Suppressor macrophage treated with lipopolysaccharide for 4 hours (primary cell): ENCODE results near the gene ST6GALNAC3.
"Not testable (repeated sequence)": the region's sequence is repeated elsewhere in the genome, so short reads cannot be mapped to it uniquely, and the experiment has no call there.

Source experiments
- DNase-seq: peaks from one replicate; pipeline ENCODE4 v3.0.0-alpha.2; 2020

Gene ST6GALNAC3

DNA sequence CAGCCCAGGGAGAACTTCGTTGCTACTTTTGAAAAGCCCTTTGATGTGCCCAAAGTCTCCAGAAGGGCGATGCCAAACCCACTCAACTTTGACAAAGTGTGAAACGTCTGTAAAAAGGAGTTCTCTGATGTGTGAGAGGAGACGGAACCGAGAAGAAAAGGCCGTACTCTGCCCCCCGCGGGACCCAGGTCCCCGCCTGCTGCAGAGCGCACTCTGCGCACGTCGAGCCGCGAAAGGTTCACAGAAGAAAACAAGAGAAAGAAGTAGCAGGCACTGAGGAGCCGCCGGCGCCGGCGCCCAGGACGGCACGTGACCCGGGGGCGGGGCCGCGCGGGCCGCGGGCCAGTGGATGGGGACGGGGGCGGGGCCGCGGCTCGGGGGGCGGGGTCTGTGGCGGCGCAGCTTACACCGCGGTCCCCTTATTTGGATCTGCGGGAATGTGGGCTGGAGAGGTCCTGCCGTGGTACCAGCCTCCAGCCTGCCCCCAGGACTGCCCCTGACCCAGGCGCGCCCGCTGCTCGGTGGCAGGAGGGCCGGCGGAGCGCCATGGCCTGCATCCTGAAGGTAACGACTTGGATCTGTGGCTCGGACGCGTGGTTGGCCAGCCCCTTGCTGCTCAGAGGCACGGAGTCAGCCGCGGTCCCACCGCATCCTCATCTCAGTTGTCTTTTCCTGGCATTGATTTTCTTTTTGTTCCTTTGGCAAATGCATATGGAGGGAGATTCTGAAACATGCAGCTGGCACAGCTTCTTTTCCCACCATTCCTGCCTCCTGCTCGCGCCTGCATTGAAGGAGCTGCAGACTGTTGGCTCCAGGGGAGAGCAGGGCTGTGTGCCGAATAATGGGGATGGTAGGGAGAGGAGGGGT is at the start of gene ST6GALNAC3:
TSS of gene ST6GALNAC3 (plus strand) at position 426 of the 867 bp plus-strand sequence.
- peak; percentile 81 for DNase-seq

DNA sequence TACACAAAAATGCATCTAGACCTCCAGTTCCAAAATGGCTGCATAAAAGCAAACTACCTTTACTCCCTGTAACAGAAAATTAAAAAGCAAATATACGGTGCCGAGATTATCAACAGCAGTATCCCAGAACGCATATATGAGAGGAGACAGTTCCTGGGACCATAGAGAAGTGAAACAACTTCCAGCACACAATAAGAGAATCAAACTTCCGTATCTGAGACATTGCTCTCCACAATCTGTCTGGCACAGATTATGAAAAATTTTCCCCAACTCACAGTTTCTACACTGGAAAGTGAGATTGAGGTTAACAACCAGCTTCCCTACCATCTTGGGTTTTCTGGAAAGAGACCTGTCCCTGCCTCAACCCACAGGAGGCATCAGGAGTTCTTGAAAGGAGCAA is 47.2 kb upstream of the ST6GALNAC3 start:
- DNase-seq, result peak; percentile 21

DNA sequence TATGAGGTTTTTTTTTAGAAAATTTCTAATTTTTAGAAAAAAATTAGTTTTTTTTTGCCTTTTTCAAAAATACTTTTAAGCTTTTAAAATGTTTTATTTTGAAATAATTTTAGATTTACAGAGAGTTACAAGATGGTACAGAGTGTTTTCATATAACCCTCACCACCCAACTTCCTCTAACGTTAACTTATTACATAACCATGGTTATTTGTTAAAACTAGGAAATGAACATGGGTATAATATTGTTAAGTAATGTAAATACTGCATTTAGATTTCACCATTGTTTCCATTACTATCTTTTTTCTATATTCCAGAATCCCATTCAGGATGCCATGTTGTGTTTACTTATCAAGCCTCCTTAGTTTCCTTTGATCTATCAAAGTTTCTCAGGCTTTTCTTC is 45.2 kb upstream of the ST6GALNAC3 start:
- DNase-seq, result peak; percentile 3

DNA sequence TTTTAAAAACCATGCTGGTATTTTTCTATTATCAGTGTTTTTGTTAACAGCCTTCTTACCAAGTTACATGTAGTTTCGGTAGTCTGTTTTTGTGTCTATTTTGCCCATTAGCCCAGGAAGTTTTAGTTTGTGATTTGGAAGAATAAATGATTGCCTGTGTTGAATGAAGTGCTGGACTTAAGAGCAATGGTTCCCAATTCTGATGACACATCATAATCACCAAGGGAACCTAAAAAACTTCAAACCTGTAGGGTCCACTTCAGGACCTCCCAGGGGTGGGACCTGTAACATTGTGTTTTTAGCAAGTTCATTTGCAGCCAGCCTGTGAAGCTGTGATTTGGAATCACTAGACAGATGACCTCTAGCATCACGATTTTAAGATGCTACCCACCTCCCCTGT is 43.0 kb upstream of the ST6GALNAC3 start:
- no peak for DNase-seq

DNA sequence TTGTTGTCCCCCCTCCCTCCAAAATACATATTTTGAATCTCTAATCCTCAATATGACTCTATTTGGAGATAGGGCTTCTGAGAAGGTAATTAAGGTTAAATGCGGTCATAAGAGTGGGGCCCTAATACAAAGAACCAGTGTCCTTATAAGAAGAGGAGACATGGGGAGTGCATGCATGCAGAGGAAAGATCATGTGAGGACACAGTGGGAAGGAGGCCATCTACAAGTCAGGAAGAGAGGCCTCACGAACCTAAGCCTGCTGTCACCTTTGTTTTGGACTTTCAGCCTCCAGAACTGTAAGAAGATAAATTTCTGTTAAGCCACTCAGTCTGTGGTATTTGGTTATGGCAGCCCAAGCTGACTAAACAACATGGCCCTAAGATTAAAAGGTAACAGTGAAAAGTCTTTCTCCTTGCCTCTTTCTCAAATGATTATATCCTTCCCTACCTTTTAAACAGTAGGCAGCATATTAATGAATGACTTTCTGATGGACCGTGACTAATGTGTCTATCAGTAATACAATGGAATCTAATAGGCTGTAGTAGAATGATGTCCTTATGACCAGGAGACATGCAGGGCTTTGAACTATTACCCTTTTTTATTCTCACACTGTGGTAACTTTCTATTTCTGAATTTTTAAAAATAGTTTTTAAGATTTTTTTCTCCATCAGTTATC is 40.6 kb upstream of the ST6GALNAC3 start:
- no peak for DNase-seq

DNA sequence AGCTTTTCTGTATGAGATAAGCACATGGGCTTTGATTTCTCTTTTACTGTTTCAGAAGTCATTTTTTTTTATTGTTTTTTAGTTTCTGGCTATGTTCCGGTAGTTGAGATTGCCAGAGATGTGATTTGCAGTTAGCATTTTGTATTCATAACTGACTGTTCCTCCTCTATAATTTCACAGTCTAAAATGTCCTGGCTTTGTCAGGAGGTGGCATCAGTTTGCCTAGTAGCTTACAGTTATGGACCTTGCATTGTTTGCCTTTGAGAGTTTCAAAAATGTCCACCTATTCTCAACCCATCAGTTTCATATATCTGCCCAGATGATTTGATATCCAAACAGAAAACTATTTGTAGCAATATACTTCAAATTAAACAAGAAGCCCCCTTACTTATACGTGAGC is 39.5 kb upstream of the ST6GALNAC3 start:
- no peak for DNase-seq

DNA sequence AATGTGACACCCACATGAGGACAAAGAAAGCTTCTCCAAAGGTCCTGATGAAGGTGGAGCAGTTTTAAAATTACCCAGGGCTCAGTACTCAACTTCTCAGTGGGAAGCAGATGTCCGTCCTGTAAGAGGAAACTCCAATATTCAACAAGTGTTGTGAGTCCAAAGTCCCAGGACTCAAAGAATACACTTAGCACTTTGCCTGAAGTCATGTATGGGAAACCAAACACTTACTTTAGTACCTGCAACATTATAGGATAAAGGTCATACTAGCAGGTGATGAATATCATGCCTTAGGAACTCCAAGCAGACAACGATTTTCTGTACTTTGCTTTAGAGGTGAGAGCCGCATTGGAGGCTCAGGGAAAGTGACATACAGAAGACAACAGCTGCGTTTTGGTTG is 37.2 kb upstream of the ST6GALNAC3 start:
- DNase-seq, result no peak

DNA sequence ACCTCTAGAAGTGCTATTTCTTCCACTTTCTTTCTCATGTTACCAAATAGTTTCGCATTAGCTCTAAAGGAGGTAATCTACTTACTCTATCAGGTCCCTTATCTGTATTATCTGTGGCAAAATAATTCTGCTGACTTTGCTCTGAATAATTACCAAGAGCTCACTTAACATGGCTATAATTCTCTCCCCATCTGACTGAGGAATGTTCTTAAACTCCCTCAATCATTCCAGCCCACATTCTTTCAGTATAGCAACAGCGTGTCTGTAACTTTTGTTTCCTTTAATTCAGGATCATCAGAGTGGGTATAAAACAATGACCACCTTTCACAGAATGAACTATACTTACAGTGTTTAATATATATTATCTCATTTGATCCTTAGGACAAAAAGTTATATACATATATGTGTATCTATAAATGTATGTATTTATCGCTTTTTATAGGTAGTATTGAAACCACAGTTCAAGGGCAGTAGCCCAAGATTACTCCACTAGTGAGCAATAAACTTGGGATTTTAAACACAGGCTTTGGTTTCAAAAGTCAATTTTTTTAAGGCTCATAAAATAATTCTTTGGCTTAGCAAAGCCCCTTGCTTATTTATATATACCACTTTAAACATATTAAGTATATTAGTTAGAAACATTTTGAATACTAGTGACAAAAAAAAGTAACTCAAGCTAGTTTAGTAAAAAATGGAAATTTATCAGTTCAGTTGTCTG is 36.1 kb upstream of the ST6GALNAC3 start:
- DNase-seq, result no peak

DNA sequence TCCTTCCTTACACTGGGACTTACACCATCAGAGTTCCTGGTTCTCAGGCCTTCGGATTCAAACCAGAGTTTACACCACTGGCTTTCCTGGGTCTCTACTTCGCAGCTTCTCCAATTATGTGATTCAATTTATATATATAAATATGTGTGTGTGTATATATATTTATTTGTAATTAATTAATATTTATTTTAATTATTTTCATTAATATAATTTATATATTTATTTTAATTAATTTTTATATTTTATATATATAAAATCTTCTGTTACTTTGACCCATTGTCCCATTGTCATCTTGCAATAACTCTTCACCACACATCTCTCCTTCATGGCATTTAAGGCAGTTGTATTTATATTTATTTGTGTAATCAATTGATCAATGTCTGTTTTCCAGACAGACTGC is 28.4 kb upstream of the ST6GALNAC3 start:
- no peak for DNase-seq

DNA sequence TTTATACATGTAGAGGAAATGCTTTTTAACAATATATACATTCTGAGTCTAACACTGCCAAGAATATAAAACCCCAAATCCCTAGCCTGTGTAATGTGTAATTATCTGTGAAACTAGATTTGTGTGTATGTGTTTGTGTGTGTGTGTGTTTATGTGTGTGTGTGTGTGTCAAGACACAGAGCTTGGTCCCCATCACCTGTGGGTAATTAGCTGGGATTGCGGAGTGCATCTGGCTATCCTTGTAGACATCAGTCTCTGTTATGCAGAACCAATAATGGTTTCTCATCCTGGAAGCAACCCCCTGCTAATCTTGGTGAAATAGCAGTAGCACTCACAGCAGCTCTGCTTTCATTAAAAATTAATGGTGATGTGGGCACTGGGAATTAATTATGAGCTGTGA is 26.3 kb upstream of the ST6GALNAC3 start:
- DNase-seq, result no peak

DNA sequence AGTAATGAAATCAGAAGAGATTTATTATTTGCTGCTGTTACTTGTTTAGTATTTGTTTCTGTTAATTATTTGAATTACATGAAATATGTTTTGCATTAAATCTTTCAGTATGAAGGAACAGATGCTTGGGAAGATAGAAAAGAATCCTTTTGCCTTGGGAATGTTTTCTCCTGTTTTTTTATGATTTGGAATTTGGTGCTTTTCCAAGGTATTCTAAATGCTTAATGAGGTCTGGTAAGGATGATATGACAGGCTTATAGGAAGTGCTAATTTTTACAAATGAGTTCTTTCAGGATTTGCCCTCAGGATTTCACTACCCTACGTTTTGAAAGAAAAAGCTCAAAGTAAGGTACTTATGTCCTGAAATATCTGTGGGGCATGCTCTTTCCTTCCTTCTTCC is 25.6 kb upstream of the ST6GALNAC3 start:
- DNase-seq, result no peak

DNA sequence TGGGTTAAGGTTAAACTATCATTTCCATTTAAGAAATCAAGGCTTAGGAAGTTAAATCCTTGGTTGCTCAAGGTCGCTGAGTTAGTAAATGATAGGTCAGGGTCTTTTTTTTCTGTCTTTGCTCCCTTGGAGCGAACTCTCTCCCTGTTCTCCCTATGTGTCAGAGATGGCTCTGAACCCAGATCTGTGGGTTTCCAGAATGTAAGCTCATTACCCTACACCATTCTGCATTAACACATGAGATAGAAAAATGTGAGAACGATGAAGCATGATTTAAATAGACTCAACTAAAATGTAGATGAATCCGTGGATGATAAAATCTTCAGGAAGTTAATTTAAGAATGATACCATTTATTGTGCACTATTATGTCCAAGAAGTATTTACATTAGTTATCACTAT is 25.0 kb upstream of the ST6GALNAC3 start:
- no peak for DNase-seq

DNA sequence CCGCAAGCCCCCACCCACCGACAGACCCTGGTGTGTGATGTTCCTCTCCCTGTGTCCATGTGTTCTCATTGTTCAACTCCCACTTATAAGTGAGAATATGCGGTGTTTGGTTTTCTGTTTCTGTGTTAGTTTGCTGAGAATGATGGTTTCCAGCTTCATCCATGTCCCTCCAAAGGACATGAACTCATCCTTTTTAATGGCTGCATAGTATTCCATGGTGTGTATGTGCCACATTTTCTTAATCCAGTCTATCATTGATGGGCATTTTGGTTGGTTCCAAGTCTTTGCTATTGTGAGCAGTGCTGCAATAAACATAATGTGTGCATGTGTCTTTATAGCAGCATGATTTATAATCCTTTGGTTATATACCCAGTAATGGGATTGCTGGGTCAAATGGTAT is 24.5 kb upstream of the ST6GALNAC3 start:
- not testable (repeated sequence) for DNase-seq

DNA sequence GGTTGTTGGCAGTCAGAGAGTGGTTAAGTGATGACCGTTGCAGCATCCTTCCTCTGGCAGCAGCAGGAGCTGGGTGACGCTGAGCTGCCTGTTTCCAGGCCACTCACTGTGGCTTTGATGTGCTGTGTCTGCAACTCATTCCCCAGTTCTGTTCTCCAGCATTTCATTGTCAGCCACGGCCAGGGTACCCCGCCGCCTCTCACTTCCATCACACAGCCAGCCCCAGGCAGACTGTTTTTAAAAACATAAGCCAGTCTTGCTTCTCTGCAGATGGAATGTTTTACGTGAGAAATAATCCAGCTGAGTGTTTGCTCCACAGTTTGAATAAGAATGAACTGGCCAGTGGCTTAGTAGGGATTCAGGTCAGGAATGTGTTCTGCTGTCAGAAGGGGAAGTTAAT is 21.5 kb upstream of the ST6GALNAC3 start:
- DNase-seq, result no peak

DNA sequence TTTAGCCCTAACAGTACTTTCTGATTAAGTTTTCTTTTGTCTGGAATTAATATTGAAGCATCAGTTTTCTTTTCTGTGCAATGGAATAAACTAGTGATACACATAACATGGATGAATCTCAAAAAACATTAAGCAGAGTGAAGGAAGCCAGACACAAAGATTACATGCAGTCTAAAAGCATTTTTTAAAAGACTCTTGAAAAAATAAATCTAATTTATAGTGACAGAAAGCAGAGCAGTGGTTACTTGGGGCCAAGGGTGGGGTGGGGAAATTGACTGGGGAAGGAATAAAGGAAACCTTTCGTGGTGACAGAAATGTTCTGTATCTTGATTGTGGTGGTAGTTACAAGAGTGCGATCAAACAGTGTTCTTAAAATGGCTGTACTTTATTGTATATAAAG is 20.2 kb upstream of the ST6GALNAC3 start:
- no peak for DNase-seq

DNA sequence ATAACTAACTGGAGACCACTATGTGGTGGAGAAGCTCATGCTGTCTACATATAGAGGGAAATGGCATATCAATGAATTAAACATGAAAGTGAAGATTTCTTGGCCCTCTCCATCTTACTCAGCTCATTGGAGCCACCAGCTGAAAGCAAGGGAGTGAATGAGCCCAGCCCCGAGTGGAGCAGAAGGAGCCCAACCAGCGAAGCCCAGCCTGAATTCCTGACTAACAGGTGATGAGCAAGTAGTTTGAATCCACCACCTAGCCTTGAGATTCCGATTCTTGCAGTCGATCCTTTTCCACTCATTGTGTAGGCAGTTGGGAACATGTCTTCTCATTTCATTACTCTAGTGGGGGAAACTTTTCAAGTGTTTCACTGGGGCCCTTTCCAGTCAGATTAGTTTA is 18.6 kb upstream of the ST6GALNAC3 start:
- no peak for DNase-seq

DNA sequence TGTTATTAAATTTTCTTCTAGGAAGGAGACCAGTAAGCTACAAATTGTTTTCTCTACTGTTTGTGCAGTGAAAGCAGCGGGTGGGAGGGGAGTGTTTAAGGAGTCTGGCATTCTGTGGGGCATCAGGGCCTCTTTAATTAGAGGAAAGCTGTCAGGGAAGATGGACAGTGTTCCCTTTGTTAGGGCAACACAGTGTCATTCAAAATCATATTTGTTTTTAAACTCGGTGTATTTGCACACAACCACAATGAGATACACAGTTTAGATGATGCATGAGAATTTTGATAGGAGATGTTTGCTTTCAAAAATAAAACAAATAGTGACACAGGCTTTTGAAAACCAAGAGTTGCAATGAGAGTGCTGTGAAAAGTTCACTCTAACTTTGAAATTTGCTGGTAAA is 15.1 kb upstream of the ST6GALNAC3 start:
- DNase-seq, result no peak

DNA sequence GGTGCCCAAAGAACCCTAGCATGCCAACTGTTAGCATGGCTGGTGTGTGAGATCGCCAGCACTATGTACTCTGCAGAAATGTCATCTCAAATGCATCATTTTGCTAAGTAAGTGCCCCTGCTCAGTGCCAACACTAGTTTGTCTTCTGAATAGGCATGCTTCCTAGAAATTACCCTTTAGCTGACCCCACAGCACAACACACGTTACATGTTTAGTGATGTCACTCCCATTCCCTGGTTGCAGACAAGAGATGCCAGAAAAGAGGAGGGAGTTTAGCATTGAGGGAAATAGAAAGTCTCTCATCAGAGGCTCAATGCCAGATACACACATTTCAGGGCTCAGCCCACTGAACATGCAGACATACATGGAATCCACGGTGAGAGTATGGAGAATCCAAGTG is 9.3 kb upstream of the ST6GALNAC3 start:
- DNase-seq, result no peak

DNA sequence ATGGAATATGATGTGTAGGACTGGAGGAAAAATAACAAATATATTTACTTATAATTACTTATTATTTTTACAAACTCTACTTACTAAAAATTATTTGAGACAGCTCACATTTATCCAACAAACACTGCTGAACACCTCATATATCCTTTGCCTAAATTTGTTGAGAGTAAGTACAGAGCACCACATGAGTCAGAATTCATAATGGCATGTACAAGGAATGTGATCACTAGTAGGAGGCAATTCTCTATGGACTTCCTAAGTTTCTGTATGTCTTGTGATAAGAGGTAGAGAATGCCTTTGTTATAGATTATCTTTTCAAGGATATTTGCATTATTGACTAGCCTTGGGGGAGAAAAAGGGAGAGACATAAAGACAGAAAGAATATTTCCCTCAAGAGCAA is 8.2 kb upstream of the ST6GALNAC3 start:
- no peak for DNase-seq

DNA sequence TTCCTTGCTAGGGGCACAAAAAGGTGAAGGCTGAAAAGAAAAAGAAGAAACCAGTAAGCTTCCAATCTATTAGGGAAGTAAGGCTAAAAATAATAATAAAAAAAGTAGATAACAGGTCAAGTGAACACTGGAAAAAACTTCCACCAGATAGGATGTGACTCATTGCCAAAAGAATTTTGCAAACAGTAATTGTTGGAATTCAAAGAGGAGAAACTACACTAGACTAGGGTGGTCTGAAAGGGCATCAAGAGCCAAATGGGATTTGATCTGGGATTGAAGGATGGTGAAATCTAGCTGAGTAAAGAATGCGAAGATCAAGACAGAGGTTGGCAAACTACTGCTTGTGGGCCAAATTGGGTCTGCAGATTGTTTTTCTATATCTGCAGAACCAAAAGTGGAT is 6.0 kb upstream of the ST6GALNAC3 start:
- no peak for DNase-seq

DNA sequence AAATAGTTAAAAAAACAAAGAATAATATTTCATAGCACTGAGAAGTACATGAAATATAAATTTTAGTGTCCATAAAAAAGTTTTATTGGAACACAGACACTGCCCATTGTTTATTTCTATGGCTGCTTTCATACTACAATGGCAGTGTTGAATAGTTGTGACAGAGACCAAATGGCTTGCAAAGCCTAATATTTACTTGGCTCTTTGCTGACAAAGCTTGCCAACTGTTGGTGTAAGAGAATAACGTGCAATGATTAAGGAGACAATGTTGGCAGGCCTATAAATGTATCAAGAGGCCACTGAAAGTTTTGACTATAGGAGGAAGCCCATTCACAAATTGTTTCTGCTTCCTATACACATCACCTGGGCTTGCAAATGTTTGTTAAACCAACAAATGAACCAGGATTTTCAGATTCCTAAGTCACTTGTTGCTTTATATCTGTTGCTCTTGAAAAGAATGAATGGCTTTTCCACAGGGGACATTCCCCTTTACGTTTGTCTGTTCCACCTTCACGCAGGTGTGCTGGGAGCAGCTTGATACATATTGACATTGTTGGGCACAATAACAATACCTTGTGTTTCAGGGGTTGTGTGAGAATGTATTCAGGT is 5.5 kb upstream of the ST6GALNAC3 start:
- no peak for DNase-seq

DNA sequence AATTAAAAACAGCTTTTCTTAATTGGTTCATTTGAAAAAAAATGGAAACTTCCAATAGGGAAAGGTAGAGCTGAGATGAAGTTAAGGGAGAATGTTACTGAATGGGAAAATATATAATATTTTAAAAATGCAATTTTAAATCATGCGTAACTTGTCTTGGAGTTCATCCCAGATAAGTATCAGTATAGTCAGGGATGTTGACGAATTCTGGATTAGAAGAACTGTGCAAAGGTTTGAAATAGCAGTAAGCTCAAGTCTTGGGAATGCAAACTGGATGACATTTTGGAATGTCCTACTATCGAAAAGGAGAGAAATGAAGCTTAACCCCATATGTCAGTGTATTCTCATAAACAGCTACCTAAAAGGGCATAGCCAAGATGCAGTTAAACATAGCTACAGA is 4.0 kb upstream of the ST6GALNAC3 start:
- no peak for DNase-seq

DNA sequence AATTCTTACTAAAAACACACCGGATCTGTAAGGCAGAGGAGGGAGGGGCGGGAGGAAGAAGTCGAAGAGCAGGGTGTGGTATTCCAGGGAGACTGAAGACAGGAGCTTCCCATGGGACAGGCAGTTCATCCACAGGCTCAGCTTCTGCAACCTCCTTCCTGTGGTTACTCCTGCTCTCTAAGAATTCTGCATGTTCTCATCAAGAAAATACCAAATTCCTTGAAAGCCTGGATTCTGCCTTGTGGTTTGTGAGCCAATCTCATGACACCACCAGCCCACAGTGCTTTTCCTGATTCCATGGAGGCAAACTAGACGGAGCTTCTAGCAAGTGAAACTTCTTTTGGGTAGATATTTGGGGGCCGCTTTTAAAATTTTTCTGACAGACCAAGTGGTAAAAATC is 1.1 kb upstream of the ST6GALNAC3 start:
- peak; percentile 61 for DNase-seq

DNA sequence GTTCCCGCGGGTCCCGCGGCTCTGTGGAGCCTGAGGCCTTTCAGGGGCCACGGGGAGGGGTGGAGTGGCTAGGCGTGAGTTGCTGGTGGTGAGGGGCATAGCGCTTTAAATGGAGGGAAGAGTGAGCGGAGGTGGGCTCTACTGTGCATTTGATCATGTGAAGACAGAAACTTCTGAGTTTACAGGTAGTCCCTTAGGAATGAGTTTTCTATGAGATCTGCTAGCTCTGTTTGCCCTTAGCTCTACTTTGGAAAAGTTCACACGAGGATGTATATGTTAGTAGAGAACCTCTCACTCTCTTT is 593 bp downstream of the ST6GALNAC3 start:
- DNase-seq, result no peak
